ENCODE measurements around the gene SOX11.

DNA sequence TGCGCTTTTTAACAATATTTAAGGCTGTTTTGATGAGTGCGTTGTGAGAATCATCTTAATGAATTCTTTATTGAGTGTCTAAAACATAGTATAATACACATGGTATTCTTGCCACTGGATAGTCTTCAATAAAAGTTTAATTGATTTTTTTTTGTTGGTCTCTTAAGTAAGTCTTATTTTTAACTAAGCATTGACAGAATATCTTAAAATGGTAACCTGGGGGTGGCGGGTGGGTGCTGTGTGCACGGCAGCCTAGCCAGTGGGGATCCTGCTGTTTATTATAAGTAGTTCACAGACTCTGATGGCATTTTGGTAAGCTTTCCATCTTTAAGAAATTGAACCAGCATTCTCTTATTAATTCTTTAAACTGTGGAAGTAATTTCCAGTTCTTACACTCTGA is 6.0 kb downstream of the SOX11 start:
- TF ChIP-seq, protein P1, sequence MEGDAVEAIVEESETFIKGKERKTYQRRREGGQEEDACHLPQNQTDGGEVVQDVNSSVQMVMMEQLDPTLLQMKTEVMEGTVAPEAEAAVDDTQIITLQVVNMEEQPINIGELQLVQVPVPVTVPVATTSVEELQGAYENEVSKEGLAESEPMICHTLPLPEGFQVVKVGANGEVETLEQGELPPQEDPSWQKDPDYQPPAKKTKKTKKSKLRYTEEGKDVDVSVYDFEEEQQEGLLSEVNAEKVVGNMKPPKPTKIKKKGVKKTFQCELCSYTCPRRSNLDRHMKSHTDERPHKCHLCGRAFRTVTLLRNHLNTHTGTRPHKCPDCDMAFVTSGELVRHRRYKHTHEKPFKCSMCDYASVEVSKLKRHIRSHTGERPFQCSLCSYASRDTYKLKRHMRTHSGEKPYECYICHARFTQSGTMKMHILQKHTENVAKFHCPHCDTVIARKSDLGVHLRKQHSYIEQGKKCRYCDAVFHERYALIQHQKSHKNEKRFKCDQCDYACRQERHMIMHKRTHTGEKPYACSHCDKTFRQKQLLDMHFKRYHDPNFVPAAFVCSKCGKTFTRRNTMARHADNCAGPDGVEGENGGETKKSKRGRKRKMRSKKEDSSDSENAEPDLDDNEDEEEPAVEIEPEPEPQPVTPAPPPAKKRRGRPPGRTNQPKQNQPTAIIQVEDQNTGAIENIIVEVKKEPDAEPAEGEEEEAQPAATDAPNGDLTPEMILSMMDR (IDR thresholded peaks at IDR 0.05): no peak
- no peak for TF ChIP-seq POLR2A (IDR thresholded peaks at IDR 0.05)

Measured in right lobe of liver (tissue), 4 donors.